PC-3 (cell line): ENCODE results near the gene ABHD2.

Source experiments
- EZH2phosphoT487 ChIP-seq: fragments of 300-600 bp; sonication (generic); IDR thresholded peaks from 2 replicates; pipeline ENCODE4 v1.6.1; 2018; ENCODE audit warnings: mild to moderate bottlenecking, antibody characterized with exemption, low read length, borderline replicate concordance
- TF ChIP-seq, protein P1 (sequence below): fragments of 300-600 bp; sonication (generic); conservative IDR thresholded peaks from 2 replicates; pipeline ENCODE4 v1.5.1; 2017; ENCODE audit warnings: antibody characterized with exemption, low read depth, mild to moderate bottlenecking, low read length

DNA sequence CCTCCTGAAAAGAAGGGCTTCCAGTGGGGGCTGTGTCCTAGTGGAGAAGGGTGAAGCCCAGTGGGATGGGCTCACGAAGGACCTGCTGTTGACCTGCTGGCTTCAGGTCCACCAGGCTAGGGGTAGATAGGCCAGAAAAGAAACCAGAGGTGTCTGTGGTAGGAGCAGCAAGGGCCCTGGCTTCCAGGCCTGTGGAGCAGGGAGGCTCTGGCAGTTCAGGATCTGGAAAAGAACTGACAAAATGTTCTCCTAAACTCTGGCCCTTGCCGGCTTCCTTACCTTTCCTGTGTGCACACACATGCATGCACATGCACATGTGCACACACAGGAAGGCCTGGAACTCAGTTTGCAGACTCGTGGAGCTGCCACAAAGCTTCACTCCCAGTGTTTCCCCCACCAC, 49.7 kb downstream of the ABHD2 start:
- no peak for TF ChIP-seq EZH2phosphoT487
- TF ChIP-seq, protein P1, sequence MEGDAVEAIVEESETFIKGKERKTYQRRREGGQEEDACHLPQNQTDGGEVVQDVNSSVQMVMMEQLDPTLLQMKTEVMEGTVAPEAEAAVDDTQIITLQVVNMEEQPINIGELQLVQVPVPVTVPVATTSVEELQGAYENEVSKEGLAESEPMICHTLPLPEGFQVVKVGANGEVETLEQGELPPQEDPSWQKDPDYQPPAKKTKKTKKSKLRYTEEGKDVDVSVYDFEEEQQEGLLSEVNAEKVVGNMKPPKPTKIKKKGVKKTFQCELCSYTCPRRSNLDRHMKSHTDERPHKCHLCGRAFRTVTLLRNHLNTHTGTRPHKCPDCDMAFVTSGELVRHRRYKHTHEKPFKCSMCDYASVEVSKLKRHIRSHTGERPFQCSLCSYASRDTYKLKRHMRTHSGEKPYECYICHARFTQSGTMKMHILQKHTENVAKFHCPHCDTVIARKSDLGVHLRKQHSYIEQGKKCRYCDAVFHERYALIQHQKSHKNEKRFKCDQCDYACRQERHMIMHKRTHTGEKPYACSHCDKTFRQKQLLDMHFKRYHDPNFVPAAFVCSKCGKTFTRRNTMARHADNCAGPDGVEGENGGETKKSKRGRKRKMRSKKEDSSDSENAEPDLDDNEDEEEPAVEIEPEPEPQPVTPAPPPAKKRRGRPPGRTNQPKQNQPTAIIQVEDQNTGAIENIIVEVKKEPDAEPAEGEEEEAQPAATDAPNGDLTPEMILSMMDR = no peak
